ENCODE data around the gene STOML2.

The STOML2 gene

DNA sequence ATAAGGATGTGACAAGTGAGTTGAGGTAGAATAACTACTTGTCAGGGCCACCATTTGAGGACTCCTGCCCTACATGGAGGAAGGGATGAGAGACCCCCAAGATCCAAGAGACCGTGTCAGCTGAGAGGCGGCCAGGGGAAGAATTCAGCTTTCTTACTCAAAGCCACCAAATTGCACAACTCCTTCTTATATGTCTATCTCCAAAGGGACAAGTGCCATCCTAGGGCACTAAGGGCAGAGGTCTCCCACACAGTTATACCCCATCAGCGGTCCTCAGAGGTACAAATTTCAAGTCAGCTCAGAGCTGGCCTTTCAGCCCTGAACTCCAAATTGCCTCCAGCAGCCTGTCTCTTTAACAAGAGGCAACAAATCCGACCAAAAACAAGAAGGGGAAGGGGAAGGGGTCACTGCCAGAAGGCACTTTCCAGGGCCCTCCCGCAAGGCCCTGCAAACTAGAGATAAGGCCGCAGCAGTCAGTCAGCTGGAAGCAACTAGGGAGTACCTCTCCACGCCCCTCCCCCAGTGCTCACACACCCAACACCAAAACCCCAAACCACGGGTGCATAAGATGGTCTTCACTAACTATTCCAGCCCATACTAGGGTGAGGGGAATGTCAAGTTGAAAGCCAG, 6.1 kb upstream of the STOML2 start:
- H3K27ac ChIP-seq = peak overlapping the region in 1 of 21 experiments; percentile 93

GRCh38 chr9:35108461-35108860, 5.5 kb upstream of the STOML2 start:
- Histone ChIP-seq H3K27ac (peak overlapping the region in 1 of 21 experiments; percentile 93), H3K4me3 (no peak overlapping the region)

More for the DNA sequence above, 6.1 kb upstream of the STOML2 start:
- no peak overlapping the region for H3K4me3 ChIP-seq

DNA sequence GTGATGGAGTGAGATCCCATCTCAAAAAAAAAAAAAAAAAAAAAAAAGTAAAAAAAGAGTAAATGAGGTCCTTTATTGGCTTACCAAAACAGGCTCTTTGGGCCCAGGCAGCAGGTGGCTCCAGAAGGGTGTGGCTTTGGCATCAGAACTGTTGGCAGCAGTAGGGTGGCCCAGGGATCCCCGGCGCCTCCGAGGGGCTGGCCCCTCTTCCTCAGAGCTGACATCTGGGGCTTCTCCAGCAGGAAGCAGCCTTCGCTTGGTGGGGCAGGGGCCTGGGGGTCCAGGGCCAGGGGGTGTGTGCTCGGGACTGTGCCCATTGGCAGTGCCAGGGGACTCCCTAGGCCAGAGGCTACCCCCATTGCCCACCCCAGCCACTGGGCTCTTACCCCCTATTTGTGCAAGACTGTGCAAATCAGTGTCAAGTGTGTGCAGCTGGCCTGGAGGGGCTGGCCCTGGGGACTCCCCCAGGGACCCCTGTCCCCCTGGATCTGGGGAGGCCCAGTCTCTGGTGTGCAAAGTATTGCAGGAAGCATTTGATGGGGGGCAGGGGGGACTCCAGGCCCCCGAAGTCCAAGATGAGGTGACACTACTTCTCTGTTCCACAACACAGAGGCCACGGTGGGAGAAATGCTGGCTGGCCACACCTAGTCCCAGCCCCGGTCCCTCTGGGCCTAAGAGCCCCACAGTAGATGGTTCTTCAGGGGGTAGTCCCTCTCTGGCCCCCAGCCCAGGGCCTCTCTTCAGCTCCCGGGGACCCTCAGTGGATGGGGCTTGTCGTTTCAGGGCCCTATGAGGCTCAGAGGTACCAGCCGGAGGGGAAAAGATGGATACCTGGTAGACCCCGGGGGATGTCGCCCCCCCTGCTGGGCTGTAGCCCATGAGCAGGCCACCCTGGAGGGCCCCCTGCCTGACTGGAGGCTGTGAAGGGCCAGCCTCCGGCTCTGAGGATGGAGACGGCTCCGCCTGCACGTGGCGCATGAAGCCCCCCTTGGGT, 4.7 kb upstream of the STOML2 start:
- H3K27ac ChIP-seq = peak overlapping the region in 1 of 21 experiments; percentile 93
- no peak overlapping the region for H3K4me3 ChIP-seq

- H3K4me3 ChIP-seq = no peak overlapping the region
- peak overlapping the region in 1 of 21 experiments; percentile 43 for H3K27ac ChIP-seq
Observed at GRCh38 chr9:35106343-35106730, 3.4 kb upstream of the STOML2 start.

DNA sequence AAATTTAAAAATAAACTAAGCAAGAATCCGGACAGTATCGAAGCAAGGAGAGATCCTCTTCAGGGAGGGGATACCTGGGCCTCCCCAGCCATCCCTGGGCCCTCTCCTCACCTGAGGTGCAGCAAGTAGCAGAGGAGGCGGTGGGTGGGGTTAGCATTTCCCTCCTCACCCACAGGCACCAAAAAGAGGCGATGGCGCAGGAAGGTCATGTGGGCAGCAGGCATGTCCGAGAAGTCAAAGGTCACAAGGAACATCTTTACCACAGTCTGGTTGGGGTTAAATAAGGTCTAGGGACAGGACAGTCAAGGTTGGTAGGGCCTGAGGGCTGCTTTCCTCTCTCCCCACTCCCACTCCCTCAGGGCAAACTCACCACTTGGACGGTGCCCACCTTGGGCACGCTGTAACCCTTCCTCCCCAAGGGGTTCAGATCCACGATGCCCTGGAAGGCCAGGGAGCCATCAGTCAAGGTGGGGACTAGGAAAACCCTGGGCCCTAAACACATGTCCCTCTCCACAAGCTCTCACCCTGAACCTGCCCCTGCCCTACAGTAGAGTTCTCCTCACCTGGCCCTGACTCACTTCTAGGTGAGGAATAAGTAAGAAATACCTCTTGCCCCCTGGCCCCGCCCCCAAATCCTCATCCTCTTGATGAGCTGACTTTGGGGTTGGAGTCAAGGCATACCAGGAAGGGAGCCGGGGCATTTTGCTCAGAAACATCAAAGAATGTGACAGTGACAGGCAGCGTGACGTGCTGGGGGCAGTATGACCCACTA, 2.8 kb upstream of the STOML2 start:
- H3K27ac ChIP-seq = peak overlapping the region in 1 of 21 experiments; percentile 43
- no peak overlapping the region for H3K4me3 ChIP-seq

- Histone ChIP-seq H3K4me3 (no peak overlapping the region), H3K27ac (no peak overlapping the region)
Observed at GRCh38 chr9:35105126-35105525, 2.2 kb upstream of the STOML2 start.

- no peak overlapping the region for H3K4me3 ChIP-seq
- peak overlapping the region in 5 of 21 experiments; percentile 77 to 94 (median 88) for H3K27ac ChIP-seq
Observed at GRCh38 chr9:35104586-35104985, 1.7 kb upstream of the STOML2 start.

GRCh38 chr9:35103660-35104191, 795 bp upstream of the STOML2 start:
- Histone ChIP-seq H3K4me3 (peak overlapping the region in 5 of 7 experiments; percentile 57 to 87 (median 59)), H3K27ac (peak overlapping the region in 18 of 21 experiments; percentile 77 to 97 (median 92))

DNA sequence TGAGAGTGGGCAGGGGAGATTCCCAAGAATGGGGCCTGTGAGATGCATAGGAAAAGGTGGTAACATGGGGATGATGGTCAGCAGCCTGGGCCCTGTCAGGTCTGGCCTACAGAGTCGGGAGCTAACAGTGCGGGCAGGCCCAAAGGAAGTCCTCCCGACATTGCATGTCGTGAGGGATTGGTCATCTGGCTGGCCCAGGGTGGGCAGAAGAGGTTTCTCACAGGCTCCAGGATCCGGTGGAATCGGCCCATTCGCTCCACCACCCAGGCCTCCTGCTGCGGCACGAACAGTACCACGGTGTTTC, 514 bp downstream of the STOML2 start:
- H3K27ac ChIP-seq = peak overlapping the region; percentile 34 to 97 (median 89)
- peak overlapping the region; percentile 57 to 87 (median 64) for H3K4me3 ChIP-seq

GRCh38 chr9:35097573-35097972, 5.4 kb downstream of the STOML2 start:
- H3K4me3 ChIP-seq = no peak overlapping the region
- no peak overlapping the region for H3K27ac ChIP-seq

DNA sequence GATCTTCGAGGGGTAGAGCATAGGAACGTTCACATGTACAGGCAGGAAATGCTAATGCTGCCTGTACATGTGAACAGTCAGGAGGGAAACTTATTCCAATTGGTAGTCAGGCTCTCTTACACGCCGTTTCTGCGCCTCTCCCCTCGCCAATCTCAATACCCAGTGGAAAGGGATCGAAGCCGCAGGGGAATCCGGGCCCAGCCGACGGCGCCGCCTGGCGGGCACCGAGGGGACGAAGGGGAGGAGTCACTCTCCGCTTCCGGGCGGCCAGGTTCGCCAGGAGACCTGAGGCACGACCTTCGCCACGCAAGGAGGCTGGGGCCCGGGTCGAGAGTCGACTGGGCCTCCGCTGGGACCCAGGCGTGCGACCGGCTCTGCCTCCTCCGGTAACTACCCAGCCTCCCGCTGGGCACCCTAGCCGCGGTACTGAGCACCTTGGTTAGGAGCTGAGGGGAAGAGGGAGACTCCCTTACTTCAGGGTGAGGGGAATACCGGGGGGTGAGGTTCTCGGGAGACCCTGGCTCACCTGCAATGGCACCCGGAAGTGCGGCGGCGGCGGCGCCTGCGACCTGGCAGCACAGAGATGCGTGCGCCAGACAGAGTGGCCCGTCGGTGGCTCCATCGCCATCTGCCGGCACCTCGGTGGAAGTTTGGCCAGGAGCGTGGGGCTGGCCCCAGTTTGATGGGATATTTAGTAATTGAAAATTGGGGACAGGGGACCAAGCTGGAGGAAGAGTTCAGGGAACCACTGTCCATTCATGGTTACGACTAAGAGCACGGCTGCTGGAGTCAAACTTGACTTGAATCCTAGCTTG, 6.7 kb downstream of the STOML2 start, which contains the start of gene PIGO:
TSS of gene PIGO (minus strand) at position 557 of the 815 bp plus-strand sequence. CDS start 1,026 bp downstream, outside the sequence.
- Histone ChIP-seq H3K4me3 (peak within 1 kb of the TSS; percentile 62 to 91 (median 82)), H3K27ac (peak within 1 kb of the TSS; percentile 92 to 99 (median 98))

GRCh38 chr9:35091536-35091935, 11.4 kb downstream of the STOML2 start:
- no peak overlapping the region for H3K27ac ChIP-seq

DNA sequence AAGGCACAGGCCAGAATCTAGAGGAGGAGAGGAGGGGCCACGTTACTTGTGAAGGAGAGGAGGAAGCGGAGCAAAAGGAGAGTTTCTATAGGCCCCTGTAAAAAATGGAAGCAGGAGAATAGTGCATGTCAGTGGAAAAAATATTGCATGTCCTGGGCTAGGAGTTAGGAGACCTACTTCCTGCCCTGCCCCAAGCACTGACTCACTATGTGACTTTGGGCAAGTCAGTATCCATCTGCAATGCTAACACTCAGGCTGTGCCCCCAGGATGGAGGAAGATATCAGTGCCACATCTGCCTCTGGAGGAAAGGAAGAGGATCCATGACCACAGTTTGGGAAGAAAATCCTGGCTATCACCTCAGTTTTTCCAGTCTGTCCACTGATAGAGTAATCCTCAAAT, 13.5 kb downstream of the STOML2 start:
- H3K27ac ChIP-seq = no peak overlapping the region
- H3K4me3 ChIP-seq = no peak overlapping the region

More at GRCh38 chr9:35091536-35091935, 11.4 kb downstream of the STOML2 start:
- H3K4me3 ChIP-seq = no peak overlapping the region

DNA sequence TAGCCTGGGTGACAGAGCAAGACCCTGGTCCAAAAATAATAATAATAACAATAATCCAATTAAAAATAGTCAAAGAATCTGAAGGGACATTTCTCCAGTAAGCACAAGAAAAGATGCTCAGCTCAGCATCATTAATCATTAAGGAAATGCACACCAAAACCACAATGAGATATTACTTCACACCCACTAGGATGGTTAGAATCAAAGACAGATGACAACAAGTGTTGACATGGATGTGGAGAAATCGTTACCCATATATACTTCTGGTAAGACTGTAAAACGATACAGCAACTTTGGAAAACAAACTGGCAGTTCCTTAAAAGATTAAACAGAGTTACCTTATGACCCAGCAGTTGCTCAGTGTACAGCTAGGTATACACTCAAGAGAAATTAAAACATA, 17.9 kb downstream of the STOML2 start:
- no peak overlapping the region for H3K4me3 ChIP-seq

GRCh38 chr9:35079426-35080341, 23.2 kb downstream of the STOML2 start, which contains the start of gene FANCG:
Gene FANCG, minus strand, starts transcription at chr9:35079942. Its CDS starts 418 bp downstream, at chr9:35079524.
- peak within 1 kb of the TSS in 20 of 21 experiments; percentile 1 to 89 (median 72) for H3K27ac ChIP-seq
- peak within 1 kb of the TSS; percentile 50 to 89 (median 53) for H3K4me3 ChIP-seq

More for the DNA sequence above, 17.9 kb downstream of the STOML2 start:
- no peak overlapping the region for H3K27ac ChIP-seq

DNA sequence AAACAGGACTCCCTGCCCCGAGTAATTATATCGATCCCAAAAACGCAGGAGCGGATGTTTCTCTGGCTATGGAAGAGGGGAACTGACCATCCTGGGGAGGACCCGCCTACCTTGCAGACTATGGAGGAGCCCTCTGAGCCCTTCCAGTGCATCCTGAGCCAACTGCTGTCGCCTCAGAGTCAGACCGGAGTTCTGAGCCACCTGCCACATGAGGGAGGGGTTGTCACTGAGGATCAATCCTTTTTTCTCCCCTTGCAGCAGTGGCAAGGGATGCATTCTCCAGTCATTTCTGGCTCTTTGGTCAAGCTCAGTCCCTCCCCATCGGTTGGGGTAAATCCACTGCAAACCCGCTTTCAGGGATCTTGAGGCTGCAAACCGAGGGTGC, 23.9 kb downstream of the STOML2 start:
- peak overlapping the region in 20 of 21 experiments; percentile 1 to 89 (median 72) for H3K27ac ChIP-seq

GRCh38 chr9:35078066-35078465, 24.9 kb downstream of the STOML2 start:
- H3K27ac ChIP-seq = peak overlapping the region in 2 of 21 experiments; percentile 21 to 25
- H3K4me3 ChIP-seq = peak overlapping the region in 1 of 7 experiments; percentile 89

More for the DNA sequence above, 23.9 kb downstream of the STOML2 start:
- peak overlapping the region; percentile 50 to 89 (median 53) for H3K4me3 ChIP-seq

All from skin epidermis (tissue), 12 donors.